ENCODE measurements around the gene PCSK4.

The PCSK4 gene

GRCh38 chr19:1435378-1435989, 54.7 kb downstream of the PCSK4 start:
- DNase-seq = no peak

GRCh38 chr19:1434577-1435060, 55.5 kb downstream of the PCSK4 start:
- no peak for DNase-seq

DNA sequence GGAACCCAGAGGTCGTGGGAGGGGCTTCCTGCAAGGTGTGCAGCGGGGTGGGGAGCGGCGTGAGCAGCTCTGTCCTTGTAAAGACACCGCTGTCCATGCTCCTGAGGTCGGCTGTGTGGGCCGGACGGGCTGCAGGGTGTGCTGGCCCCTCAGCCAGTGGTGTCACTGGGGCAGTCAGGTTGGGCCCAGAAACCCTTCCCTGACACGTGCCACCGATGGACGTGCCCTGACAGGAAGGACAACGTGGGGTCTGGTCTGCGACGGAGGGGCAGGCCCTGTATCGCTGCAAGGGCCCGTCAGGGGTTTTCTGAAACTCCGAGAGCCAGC, 56.1 kb downstream of the PCSK4 start:
- no peak for DNase-seq

GRCh38 chr19:1433119-1434039, 56.8 kb downstream of the PCSK4 start:
- no peak for DNase-seq

DNA sequence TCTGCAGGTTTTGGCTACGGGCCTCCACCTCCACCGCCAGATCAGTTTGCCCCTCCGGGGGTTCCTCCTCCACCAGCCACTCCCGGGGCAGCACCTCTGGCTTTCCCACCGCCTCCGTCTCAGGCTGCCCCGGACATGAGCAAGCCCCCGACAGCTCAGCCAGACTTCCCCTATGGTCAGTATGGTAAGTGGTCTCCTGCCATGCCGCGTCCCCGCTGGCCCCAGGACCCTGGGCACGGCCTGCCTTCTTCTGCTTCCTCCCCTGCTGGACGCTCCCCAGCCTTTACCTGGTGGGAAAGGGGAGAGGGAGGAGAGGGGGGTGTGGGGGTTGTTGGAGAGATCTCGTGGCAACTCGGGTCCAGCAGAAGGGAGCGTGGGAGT, 57.7 kb downstream of the PCSK4 start:
- no peak for DNase-seq

DNA sequence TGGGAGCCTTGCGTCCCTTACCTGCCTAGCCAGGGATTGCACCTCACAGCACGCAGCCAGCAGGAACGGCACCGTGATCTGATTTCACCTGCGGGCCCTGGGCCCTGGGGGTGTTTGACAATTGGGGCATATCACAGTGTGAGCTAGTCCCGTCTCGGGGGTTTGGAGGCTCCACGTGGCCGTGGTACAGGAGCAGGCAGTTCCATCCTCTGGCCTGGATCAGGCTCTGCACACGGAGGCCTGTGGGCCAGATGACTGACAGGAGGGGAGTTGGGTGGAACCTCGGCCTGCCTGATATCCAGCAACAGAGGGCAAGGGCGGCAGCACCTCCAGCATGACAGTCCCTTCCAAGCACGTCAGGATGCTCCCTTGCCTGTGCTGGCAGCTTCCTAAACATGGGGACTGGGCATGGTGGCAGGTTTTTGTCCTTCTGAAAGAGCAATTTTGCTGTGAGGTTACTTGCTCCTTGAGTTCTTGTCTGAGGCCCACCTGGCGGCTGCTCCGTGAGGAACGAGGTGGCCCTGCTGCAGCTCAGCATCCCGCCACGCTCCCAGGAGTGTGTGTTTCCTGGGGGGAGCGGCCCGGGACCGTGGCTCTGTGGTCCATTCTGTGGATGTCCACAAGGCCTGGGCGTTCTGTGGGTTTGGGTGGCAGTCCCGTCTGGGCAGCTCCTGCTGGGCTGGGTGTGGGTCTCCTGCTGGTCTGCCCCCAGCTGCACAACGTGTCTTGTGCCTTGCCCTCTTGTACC, 58.2 kb downstream of the PCSK4 start:
- DNase-seq = no peak
